K562 (cell line): ENCODE measurements around the gene RPL27. TPM values are rescaled to one million over a fixed set of nuclear protein-coding genes. Genes with fewer than 3 reads are reported as not detected.

Experiments
- ARNT ChIP-seq, 2 experiments: fragments of 450-650 bp; IDR thresholded peaks; 2 replicates each; pipeline ENCODE4 v1.6.1; 2016; ENCODE audit warnings: mild to moderate bottlenecking in 1 of 2
- CC2D1A ChIP-seq: fragments of 450-650 bp; IDR thresholded peaks from 2 replicates; pipeline ENCODE4 v1.6.1; 2017; ENCODE audit warnings: mild to moderate bottlenecking
- CEBPG ChIP-seq, 3 experiments: fragments of 200-800 bp in 1 of 3; sonication (Bioruptor generic) in 1 of 3; sonication (generic) in 1 of 3; formaldehyde crosslinking in 1 of 3; IDR thresholded peaks in 2 of 3; conservative IDR thresholded peaks in 1 of 3; 2 replicates each; pipeline versions ENCODE4 v1.6.1 to v1.8.0; 2016 to 2022; ENCODE audit warnings: missing compliant biosample characterization in 2 of 3, missing genetic modification characterization in 2 of 3, mild to moderate bottlenecking in 1 of 3, missing genetic modification reagents in 1 of 3
- DIDO1 ChIP-seq: fragments of 450-650 bp; IDR thresholded peaks from 2 replicates; pipeline ENCODE4 v1.6.1; 2016; ENCODE audit warnings: low read depth, missing biosample characterization, missing genetic modification characterization
- ELF1 ChIP-seq: fragments of 200-800 bp; sonication (Bioruptor generic); IDR thresholded peaks from 2 replicates; pipeline ENCODE4 v1.6.1; 2016; ENCODE audit warnings: missing genetic modification characterization, missing compliant biosample characterization
- FOXJ3 ChIP-seq: sonication (generic); formaldehyde crosslinking; IDR thresholded peaks from 2 replicates; pipeline ENCODE4 v1.4.0; 2020; ENCODE audit warnings: mild to moderate bottlenecking, missing genetic modification reagents
- HMG20A ChIP-seq: fragments of 450-650 bp; formaldehyde crosslinking; conservative IDR thresholded peaks from 2 replicates; pipeline ENCODE4 v1.4.0; 2020; ENCODE audit warnings: mild to moderate bottlenecking, mixed read lengths
- ILF3 ChIP-seq: fragments of 450-650 bp; IDR thresholded peaks from 2 replicates; pipeline ENCODE4 v1.6.1; 2018; ENCODE audit warnings: antibody characterized with exemption, mild to moderate bottlenecking, moderate library complexity, borderline replicate concordance
- JUND ChIP-seq, 2 experiments: IDR thresholded peaks; 2 replicates in 1 of 2; 3 replicates in 1 of 2; pipeline ENCODE4 v1.6.1; 2011; ENCODE audit warnings: borderline replicate concordance in 2 of 2, low read depth in 2 of 2, low read length in 2 of 2, improper control_type of control experiment in 1 of 2, missing biosample characterization in 1 of 2, missing genetic modification characterization in 1 of 2, missing genetic modification reagents in 1 of 2
- KLF16 ChIP-seq: IDR thresholded peaks from 2 replicates; pipeline ENCODE4 v1.6.1; 2016; ENCODE audit warnings: antibody characterized with exemption
- NR3C1 ChIP-seq: sonication (generic); formaldehyde crosslinking; IDR thresholded peaks from 2 replicates; pipeline ENCODE4 v1.8.1; 2022; ENCODE audit warnings: missing genetic modification reagents
- SMAD1 ChIP-seq: fragments of 150-350 bp; IDR thresholded peaks from 2 replicates; pipeline ENCODE4 v1.6.1; 2014; ENCODE audit warnings: low read length, low read depth; ENCODE audit not compliant: partially characterized antibody
- XRCC3 ChIP-seq: fragments of 450-650 bp; IDR thresholded peaks from 2 replicates; pipeline ENCODE4 v1.6.1; 2017; ENCODE audit warnings: mild to moderate bottlenecking, moderate library complexity
- ZNF12 ChIP-seq: sonication (generic); formaldehyde crosslinking; IDR thresholded peaks from 2 replicates; pipeline ENCODE4 v1.4.0; 2020; ENCODE audit warnings: mild to moderate bottlenecking, missing genetic modification reagents
- polyA plus RNA-seq, 8 experiments: library from polyadenylated mRNA; depleted of rRNA in 4 of 8; stranded (reverse) in 5 of 8; unstranded in 3 of 8; fragments of >200 nt; fragmentation: Nextera tagmentation in 2 of 8; fragmentation: Illumina TruSeq in 1 of 8; extraction: Ambion mirVana in 2 of 8; extraction: Trizol in 1 of 8; gene quantifications; 2 replicates each; pipeline versions ENCODE4 v1.2.1 to v1.2.3, GENCODE V29; 2011 to 2014; ENCODE audit warnings: inconsistent platforms in 1 of 8, missing spikeins in 1 of 8
- total RNA-seq, 7 experiments: library from RNA; depleted of rRNA in 6 of 7; stranded (reverse); fragments of >200 nt in 6 of 7; fragmentation: Illumina TruSeq in 2 of 7; extraction: Trizol in 2 of 7; gene quantifications; 2 replicates each; pipeline versions ENCODE4 v1.2.1 to v1.2.3, GENCODE V29; 2011 to 2021; ENCODE audit warnings: low replicate concordance in 1 of 7
- TF ChIP-seq, protein P1 (sequence below): sonication (generic); formaldehyde crosslinking; IDR thresholded peaks from 2 replicates; pipeline ENCODE4 v1.8.1; 2023; ENCODE audit warnings: mild to moderate bottlenecking, missing genetic modification reagents, moderate library complexity
- TF ChIP-seq, protein P2 (sequence below): IDR thresholded peaks from 2 replicates; pipeline ENCODE4 v1.6.1; 2016; ENCODE audit warnings: missing genetic modification characterization, missing compliant biosample characterization
- TF ChIP-seq, protein P3 (sequence below): sonication (generic); formaldehyde crosslinking; IDR thresholded peaks from 2 replicates; pipeline ENCODE4 v1.8.0; 2022; ENCODE audit warnings: missing genetic modification reagents, mild to moderate bottlenecking, moderate library complexity, borderline replicate concordance
- TF ChIP-seq, protein P4 (sequence below): fragments of 250-450 bp; sonication (Bioruptor Pico); IDR thresholded peaks from 2 replicates; pipeline ENCODE4 v1.5.0; 2020; ENCODE audit warnings: mild to moderate bottlenecking
- TF ChIP-seq, protein P5 (sequence below): fragments of 450-650 bp; IDR thresholded peaks from 2 replicates; pipeline ENCODE4 v1.6.1; 2016; ENCODE audit warnings: borderline replicate concordance

The RPL27 gene
- total and polyA plus RNA-seq, 9 of the 15 experiments (the other 6 are each of a cell fraction or from before 2014, with no cell fraction given), result 1,539 to 6,155 (median 3,710) TPM

DNA sequence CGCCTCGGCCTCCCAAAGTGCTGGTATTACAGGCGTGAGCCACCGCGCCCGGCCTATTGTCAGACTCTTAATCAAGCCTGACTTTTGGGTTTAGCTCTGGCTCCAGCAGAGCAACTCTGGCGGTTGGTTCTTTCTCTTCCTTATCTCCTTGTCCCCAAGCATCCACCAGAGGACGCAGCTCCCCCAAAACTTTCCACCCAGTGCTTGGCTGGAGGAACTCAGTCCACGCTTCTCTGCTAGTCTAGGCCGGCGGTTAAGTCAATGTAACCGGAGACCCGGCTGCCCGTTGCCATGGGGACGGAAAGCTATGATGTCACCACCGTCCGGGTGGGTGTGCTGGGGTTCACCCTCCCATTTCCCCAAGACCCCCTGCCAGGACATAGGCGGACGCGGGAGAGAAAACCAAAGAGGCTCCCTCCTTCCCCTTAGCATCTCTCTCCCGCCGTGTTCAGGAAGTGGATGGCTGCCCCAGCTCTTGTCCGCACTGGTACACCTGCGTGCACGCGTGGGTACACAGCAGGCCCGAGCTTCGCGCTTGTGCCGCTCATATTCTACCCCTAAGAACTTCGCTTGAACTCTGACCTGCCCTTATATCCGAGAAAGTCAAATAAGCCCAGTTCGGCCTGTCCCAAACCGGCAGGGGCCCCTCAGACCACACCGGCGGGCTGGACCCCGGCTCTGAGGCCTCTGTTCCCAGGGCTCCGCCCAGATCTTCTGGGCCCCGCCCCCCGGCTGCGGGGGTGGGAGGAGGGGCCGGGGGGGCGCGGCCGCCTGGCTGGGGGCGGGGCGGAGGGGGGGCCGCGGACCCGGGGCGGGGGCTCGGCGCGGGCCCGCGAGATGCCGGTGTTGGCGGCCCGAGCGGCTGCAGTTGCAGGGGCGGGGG, 26.4 kb downstream of the RPL27 start, which contains the start of gene RND2 (continued):
- TF ChIP-seq, protein P1, sequence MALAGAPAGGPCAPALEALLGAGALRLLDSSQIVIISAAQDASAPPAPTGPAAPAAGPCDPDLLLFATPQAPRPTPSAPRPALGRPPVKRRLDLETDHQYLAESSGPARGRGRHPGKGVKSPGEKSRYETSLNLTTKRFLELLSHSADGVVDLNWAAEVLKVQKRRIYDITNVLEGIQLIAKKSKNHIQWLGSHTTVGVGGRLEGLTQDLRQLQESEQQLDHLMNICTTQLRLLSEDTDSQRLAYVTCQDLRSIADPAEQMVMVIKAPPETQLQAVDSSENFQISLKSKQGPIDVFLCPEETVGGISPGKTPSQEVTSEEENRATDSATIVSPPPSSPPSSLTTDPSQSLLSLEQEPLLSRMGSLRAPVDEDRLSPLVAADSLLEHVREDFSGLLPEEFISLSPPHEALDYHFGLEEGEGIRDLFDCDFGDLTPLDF (CRISPR knock-in tag), result no peak
- TF ChIP-seq DIDO1 (tag) (no peak), KLF16 (peak; percentile 74), XRCC3 (no peak), FOXJ3 (CRISPR knock-in tag) (no peak), JUND (IDR thresholded peaks at IDR 0.05; ENCODE audit: borderline replicate concordance, low read depth, low read length) (peak; percentile 94), JUND (tag; IDR thresholded peaks at IDR 0.05; ENCODE audit: borderline replicate concordance, low read depth, low read length) (peak; percentile 98; the same call in 2 of the 3 replicates), ZNF12 (CRISPR knock-in tag) (no peak), HMG20A (CRISPR knock-in tag) (no peak), ILF3 (no peak), CEBPG (CRISPR knock-in tag; IDR thresholded peaks at IDR 0.05) (no peak), CEBPG (tag; conservative IDR thresholded peaks at IDR 0.05 in 1 of 2, IDR thresholded peaks at IDR 0.05 in 1 of 2) (no peak), SMAD1 (no peak), ELF1 (tag) (peak; percentile 61; the same call in 1 of the 2 replicates), CC2D1A (peak; percentile 82), ARNT (IDR thresholded peaks at IDR 0.05) (peak in 1 of 2 experiments; percentile 74; a peak in 1 of 4 replicates), NR3C1 (CRISPR knock-in tag) (no peak)
- TF ChIP-seq, protein P2, sequence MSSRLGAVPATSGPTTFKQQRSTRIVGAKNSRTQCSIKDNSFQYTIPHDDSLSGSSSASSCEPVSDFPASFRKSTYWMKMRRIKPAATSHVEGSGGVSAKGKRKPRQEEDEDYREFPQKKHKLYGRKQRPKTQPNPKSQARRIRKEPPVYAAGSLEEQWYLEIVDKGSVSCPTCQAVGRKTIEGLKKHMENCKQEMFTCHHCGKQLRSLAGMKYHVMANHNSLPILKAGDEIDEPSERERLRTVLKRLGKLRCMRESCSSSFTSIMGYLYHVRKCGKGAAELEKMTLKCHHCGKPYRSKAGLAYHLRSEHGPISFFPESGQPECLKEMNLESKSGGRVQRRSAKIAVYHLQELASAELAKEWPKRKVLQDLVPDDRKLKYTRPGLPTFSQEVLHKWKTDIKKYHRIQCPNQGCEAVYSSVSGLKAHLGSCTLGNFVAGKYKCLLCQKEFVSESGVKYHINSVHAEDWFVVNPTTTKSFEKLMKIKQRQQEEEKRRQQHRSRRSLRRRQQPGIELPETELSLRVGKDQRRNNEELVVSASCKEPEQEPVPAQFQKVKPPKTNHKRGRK (tag), result no peak
- TF ChIP-seq, protein P3, sequence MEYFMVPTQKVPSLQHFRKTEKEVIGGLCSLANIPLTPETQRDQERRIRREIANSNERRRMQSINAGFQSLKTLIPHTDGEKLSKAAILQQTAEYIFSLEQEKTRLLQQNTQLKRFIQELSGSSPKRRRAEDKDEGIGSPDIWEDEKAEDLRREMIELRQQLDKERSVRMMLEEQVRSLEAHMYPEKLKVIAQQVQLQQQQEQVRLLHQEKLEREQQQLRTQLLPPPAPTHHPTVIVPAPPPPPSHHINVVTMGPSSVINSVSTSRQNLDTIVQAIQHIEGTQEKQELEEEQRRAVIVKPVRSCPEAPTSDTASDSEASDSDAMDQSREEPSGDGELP (CRISPR knock-in tag), result peak; percentile 66; the same call in 1 of the 2 replicates
- TF ChIP-seq, protein P4, sequence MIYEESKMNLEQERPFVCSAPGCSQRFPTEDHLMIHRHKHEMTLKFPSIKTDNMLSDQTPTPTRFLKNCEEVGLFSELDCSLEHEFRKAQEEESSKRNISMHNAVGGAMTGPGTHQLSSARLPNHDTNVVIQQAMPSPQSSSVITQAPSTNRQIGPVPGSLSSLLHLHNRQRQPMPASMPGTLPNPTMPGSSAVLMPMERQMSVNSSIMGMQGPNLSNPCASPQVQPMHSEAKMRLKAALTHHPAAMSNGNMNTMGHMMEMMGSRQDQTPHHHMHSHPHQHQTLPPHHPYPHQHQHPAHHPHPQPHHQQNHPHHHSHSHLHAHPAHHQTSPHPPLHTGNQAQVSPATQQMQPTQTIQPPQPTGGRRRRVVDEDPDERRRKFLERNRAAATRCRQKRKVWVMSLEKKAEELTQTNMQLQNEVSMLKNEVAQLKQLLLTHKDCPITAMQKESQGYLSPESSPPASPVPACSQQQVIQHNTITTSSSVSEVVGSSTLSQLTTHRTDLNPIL (CRISPR knock-in tag), result no peak
- TF ChIP-seq, protein P5, sequence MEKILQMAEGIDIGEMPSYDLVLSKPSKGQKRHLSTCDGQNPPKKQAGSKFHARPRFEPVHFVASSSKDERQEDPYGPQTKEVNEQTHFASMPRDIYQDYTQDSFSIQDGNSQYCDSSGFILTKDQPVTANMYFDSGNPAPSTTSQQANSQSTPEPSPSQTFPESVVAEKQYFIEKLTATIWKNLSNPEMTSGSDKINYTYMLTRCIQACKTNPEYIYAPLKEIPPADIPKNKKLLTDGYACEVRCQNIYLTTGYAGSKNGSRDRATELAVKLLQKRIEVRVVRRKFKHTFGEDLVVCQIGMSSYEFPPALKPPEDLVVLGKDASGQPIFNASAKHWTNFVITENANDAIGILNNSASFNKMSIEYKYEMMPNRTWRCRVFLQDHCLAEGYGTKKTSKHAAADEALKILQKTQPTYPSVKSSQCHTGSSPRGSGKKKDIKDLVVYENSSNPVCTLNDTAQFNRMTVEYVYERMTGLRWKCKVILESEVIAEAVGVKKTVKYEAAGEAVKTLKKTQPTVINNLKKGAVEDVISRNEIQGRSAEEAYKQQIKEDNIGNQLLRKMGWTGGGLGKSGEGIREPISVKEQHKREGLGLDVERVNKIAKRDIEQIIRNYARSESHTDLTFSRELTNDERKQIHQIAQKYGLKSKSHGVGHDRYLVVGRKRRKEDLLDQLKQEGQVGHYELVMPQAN, result peak; percentile 96
